H1 (cell line): ENCODE measurements around the gene SLITRK3. TPM values are rescaled to one million over a fixed set of nuclear protein-coding genes. Genes with fewer than 3 reads are reported as not detected.
A peak's percentile ranks its signal among the peaks of the same experiment; 100 is the strongest.

Experiments
- CHD7 ChIP-seq: fragments of 300-600 bp; sonication (generic); IDR thresholded peaks from 2 replicates; pipeline ENCODE4 v1.7.1; 2012; ENCODE audit warnings: low read length, moderate library complexity, mild to moderate bottlenecking, inconsistent platforms; ENCODE audit not compliant: insufficient replicate concordance
- CREB1 ChIP-seq: IDR thresholded peaks from 2 replicates; pipeline ENCODE4 v1.6.1; 2012; ENCODE audit warnings: inconsistent platforms
- CTBP2 ChIP-seq: IDR thresholded peaks from 2 replicates; pipeline ENCODE4 v1.7.0; 2011; ENCODE audit warnings: borderline replicate concordance, mild to moderate bottlenecking, moderate library complexity, mixed read lengths, low read length; ENCODE audit not compliant: insufficient read depth, insufficient read length
- EGR1 ChIP-seq: IDR thresholded peaks from 2 replicates; pipeline ENCODE4 v1.6.1; 2011; ENCODE audit warnings: low read depth, low read length, borderline replicate concordance
- EP300 ChIP-seq, 2 experiments: IDR thresholded peaks; 1 replicate in 1 of 2; 2 replicates in 1 of 2; pipeline ENCODE4 v1.6.1; 2011 to 2012; ENCODE audit warnings: low read depth in 2 of 2, low read length in 2 of 2, mild to moderate bottlenecking in 2 of 2, borderline replicate concordance in 1 of 2, inconsistent platforms in 1 of 2, moderate library complexity in 1 of 2
- HDAC2 ChIP-seq, 2 experiments: fragments of 300-600 bp in 1 of 2; sonication (generic) in 1 of 2; IDR thresholded peaks; 2 replicates each; pipeline ENCODE4 v1.6.1; 2011 to 2012; ENCODE audit warnings: low read depth in 2 of 2, low read length in 2 of 2, mild to moderate bottlenecking in 2 of 2, moderate library complexity in 2 of 2, borderline replicate concordance in 1 of 2, inconsistent platforms in 1 of 2
- JUN ChIP-seq: IDR thresholded peaks from 2 replicates; pipeline ENCODE4 v1.6.1; 2011; ENCODE audit warnings: low read depth, mild to moderate bottlenecking, improper control_type of control experiment, low read length
- POLR2AphosphoS5 ChIP-seq: IDR thresholded peaks from 2 replicates; pipeline ENCODE4 v1.6.1; 2011; ENCODE audit warnings: low read depth, low read length
- TEAD4 ChIP-seq: IDR thresholded peaks from 2 replicates; pipeline ENCODE4 v1.6.1; 2012; ENCODE audit warnings: low read depth, low read length, inconsistent platforms, mixed read lengths
- YY1 ChIP-seq: IDR thresholded peaks from 2 replicates; pipeline ENCODE4 v1.6.1; 2011; ENCODE audit warnings: low read depth, mild to moderate bottlenecking, low read length
- polyA plus RNA-seq, 7 experiments: library from polyadenylated mRNA; depleted of rRNA in 3 of 7; stranded (reverse) in 5 of 7; unstranded in 2 of 7; fragments of >200 nt in 5 of 7; fragments of 200-250 nt in 2 of 7; gene quantifications; 1 replicate in 5 of 7; 2 replicates in 1 of 7; 4 replicates in 1 of 7; pipeline versions ENCODE4 v1.2.1 to v1.2.3, GENCODE V29; 2011 to 2013; ENCODE audit warnings: missing spikeins in 2 of 7, mixed read lengths in 2 of 7
- total RNA-seq: library from RNA; stranded (reverse); fragmentation: NEBNext Ultra II Directional; extraction: Animal tissue kit (Norgen Biotek cat#: 25700); gene quantifications from 2 replicates; pipeline ENCODE4 v1.2.1, GENCODE V29; 2021

The SLITRK3 gene
- total and polyA plus RNA-seq, 2 of the 8 experiments (the other 6 are each of a cell fraction or from before 2014, with no cell fraction given), result 0.71 to 3.4 TPM

- TF ChIP-seq CHD7 (no peak), EP300 (IDR thresholded peaks at IDR 0.05; ENCODE audit: borderline replicate concordance in 1 of 2, low read depth in 2 of 2, low read length in 2 of 2) (peak in 1 of 2 experiments; percentile 68; a peak in 1 of 3 replicates), TEAD4 (0 out of 2 replicates have a peak, but pooled peaks have one; percentile 27), JUN (no peak), CTBP2 (peak; percentile 81), EGR1 (0 out of 2 replicates have a peak, but pooled peaks have one; percentile 9), HDAC2 (IDR thresholded peaks at IDR 0.05; ENCODE audit: borderline replicate concordance in 1 of 2, low read depth in 2 of 2, low read length in 2 of 2) (peak in 1 of 2 experiments; percentile 73; a peak in 1 of 4 replicates), CREB1 (no peak), YY1 (peak; percentile 67; the same call in 1 of the 2 replicates), POLR2AphosphoS5 (0 out of 2 replicates have a peak, but pooled peaks have one; percentile 30)
These were observed 3.5 kb downstream of the SLITRK3 start (continued) for GRCh38 chr3:165192610-165193192.
